Measurements from ENCODE around the gene BRINP2.

BRINP2 gene

GRCh38 chr1:177219554-177220458 is 49.0 kb downstream of the BRINP2 start:
- in situ Hi-C loops (cut with MboI; ENCODE audit: low sequenced_read_pairs): no loop called here

GRCh38 chr1:177223359-177223758 is 52.6 kb downstream of the BRINP2 start:
- in situ Hi-C loops (cut with MboI; ENCODE audit: low sequenced_read_pairs): no loop called here

GRCh38 chr1:177227978-177228692 is 57.4 kb downstream of the BRINP2 start:
- in situ Hi-C loops (cut with MboI; ENCODE audit: low sequenced_read_pairs): no loop called here

DNA sequence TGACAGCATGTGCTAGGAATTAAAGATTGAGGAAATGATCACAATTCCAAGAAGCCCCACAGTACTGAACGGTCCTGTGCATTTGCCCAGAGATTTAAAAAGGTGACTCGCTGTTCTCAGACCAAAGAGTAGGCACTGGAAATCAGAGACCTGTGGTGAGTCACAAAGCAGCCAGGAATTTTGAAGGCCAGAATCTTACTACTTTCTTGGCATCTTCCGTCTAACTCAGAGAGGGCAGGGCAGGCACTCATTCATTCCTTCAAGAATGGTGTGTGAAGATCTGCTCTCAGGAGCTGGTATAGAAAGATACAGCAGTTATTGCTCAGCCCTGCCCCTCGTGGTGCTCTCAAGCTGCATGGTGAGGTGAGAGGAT is 57.9 kb downstream of the BRINP2 start:
- in situ Hi-C loops (cut with MboI; ENCODE audit: low sequenced_read_pairs): no loop called here

DNA sequence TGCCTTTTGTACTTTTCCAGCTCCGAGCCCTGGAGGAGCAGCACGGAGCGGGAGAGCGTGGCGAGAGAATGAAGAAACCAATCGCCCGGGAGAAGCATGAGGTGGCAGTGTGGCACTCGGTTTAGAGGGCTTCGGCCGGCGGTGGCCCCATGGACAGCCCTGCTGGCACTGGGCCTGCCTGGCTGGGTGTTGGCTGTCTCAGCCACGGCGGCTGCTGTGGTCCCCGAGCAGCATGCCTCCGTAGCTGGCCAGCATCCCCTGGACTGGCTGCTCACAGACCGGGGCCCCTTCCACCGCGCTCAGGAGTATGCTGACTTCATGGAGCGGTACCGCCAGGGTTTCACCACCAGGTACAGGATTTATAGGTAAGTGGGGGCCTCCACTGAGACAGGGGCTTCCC is 59.0 kb downstream of the BRINP2 start:
- in situ Hi-C loops (cut with MboI; ENCODE audit: low sequenced_read_pairs): no loop called here

DNA sequence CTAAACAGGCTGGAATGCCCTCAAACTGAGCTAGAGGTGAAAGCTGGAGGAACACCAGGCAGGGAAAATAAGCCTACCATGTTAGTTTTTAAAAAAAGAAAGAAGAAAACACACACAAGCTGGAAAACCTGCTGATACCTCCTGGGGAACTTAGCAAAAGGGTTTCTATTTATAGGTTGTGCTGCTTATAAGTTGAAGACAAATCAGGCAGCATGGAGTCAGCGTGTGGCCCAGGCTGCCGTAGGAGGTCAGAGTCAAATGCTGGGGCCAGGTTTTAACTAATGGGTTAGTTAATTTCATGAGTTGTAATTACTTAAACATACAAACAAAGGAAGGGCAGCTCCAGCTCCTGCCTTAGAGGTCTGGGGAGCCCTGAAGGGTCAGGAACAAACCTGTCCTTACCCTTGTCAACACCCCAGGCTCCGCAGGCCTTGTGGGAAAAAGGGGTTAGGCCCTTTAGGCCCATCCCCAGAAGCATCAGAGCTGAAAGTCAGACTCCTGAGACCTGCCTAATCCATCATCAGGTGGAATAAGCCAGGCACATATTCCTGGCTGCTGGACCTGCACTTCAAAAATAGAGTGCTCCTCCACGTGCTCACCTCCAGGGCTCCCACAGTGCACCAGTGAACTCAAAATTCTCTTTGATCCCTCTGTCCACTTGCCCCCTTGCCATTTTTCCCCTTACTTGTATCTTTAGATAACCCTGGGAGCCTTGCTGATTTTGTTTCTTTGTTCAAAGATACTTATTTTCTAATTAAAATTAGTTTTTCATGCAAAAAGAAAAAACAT is 59.7 kb downstream of the BRINP2 start:
- in situ Hi-C loops (cut with MboI; ENCODE audit: low sequenced_read_pairs): no loop called here

DNA sequence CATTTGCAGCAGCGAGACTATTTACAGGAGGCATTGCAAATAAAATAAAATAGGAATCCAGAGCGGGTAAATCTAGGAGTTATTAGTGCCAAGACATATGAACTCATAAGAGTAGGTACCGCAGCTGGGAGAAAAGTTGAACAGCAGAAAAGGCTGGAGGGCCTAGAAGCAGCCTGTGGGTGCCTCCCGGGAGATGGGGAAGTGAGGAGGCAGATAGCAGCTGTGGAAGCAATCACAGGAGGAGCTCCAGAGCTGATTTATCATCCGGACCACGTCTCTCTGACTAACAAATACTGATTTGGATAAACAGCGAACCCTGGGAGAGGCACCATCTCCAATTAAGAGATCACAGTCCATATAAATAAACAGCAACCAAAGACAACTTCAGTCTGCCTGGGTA is 64.6 kb downstream of the BRINP2 start:
- in situ Hi-C loops (cut with MboI; ENCODE audit: low sequenced_read_pairs): no loop called here

- in situ Hi-C loops (cut with MboI; ENCODE audit: low sequenced_read_pairs): no loop called here
These were observed 66.2 kb downstream of the BRINP2 start for GRCh38 chr1:177236962-177237361.

DNA sequence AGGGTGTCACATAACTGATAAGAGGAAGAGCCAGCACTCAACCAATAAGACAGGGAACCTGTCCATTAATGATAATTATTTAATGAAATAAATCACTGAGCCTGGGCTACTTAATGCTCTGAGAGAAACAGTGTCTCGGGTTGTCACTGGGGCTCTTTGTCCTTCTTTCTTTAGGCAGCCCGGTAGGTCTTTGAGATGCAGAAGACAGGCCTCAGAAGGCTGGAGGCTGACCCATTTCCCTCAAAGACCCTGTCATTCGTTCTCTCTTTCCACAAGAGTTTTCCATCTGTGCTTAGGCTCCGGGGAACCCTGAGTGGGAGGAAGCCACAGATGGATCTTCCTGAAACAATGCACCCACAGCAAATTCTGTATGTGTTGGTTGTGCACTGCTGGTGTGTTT is 68.2 kb downstream of the BRINP2 start:
- in situ Hi-C loops (cut with MboI; ENCODE audit: low sequenced_read_pairs): no loop called here

GRCh38 chr1:177239792-177240191 is 69.0 kb downstream of the BRINP2 start:
- in situ Hi-C loops (cut with MboI; ENCODE audit: low sequenced_read_pairs): no loop called here

DNA sequence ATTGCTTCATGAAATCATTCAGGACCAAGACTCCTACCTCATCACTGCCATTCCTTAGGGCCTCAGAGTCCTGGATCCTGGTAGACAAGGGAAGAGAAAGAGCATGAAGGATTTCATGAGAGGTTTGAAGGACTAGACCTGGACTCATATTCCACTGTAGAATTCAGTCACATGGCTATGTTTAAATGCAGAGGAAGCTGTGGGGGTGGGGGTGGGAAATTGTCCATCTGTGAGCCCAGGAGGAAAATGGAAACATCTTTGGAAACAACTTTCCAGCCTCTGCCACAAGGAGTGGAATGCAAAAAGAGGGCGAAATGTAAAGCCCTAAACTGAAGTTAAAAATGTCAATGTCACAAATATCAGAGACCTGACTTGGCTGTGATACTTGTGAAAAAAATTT is 73.0 kb downstream of the BRINP2 start:
- in situ Hi-C loops (cut with MboI; ENCODE audit: low sequenced_read_pairs): no loop called here

DNA sequence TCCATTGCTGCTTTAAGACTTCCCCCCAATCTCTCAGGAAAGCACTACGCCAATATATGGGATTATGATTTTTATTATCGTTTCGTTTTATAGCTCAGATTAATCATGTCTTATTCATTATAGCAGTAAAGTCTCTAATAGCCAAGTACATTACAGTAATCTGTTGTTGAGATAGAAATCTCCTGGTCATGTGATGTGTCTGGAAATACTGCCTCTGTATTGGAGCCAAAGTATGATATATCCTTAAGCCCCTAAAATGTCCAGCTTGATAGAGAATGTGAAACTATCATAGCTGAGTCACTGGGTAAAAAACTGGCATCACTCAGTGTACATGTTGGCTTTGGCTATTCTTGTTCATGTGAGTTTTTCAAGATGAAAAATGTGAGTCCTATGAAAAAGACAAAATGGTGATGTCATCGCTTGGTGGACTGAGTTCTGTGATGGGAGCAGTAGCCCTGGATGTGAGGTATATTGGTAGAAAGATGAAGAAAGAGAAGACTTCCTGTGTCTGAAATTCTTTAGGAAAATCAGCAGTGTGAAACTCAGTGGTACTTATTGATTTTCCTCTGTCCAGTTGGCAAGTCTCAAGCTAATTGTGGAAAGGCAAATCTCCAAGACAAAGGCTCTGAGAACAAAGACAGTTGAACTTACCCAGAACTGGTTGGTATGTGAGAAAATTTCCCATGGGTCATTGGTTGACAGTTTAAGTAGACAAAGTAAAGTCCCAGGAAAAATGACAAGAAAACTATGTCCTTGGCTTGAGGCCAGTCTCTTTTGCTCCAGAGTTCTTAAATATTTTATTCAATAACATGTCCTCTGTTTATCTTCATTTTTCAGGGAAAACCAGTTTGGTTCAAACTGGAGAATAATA is 76.2 kb downstream of the BRINP2 start:
- in situ Hi-C loops (cut with MboI; ENCODE audit: low sequenced_read_pairs): no loop called here

GRCh38 chr1:177247623-177248176 is 76.9 kb downstream of the BRINP2 start:
- in situ Hi-C loops (cut with MboI; ENCODE audit: low sequenced_read_pairs): no loop called here

DNA sequence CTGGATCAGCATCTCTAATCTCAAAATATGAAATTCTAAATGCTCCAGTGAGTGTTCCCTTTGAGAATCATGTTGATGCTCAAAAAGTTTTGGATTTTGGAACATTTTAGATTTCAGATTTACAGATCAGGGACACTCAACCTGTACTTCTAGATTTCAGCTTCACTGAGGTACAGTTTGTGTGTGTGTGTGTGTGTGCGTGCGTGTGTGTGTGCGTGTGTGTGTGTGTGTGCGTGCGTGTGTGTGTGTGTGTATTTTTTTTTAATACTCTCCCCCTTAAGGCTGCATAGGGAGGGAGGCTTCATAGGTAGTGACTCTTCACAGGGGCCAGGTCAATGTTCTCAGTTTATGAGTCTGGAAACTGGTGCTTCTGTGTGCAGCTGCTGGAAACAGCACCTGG is 77.5 kb downstream of the BRINP2 start:
- in situ Hi-C loops (cut with MboI; ENCODE audit: low sequenced_read_pairs): no loop called here

DNA sequence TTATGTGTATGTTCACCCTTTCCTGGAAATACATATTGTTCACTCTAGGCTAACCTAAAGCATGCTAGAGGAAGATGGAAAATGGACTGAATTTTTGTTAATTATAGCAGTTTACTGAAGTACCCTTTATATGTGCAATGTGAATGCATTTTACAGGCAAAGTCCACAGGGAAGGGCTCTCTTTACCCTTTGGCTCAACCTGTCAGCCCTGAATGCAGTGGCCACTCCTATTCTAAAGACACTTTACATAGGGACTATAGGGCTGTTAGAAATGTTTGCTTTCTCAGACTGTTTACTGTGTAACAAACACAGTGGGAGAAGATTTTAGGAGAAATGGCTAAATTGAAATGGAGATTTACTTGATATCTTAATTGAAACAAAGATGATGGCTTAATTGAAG is 78.5 kb downstream of the BRINP2 start:
- in situ Hi-C loops (cut with MboI; ENCODE audit: low sequenced_read_pairs): no loop called here

- in situ Hi-C loops (cut with MboI; ENCODE audit: low sequenced_read_pairs): no loop called here
These were observed 82.1 kb downstream of the BRINP2 start for GRCh38 chr1:177252877-177253276.

DNA sequence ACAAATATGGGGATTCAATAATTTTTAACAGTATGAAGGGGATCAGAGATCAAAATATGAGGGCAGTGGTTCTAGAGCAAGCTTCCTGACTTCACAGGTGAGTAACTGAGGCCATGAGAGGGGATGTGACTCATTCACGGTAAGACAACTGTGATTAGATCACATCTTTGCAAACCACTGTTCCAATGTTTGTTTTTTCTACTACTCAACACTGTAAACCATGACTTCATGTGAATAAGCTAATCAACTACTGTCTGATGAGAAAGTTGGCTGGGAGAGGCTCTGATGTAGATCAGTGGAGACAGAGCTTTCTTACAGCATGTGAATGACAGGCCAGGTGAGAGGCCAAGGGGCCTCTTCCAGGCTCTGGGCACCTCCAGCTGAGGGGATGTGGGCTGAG is 84.7 kb downstream of the BRINP2 start:
- in situ Hi-C loops (cut with MboI; ENCODE audit: low sequenced_read_pairs): no loop called here

DNA sequence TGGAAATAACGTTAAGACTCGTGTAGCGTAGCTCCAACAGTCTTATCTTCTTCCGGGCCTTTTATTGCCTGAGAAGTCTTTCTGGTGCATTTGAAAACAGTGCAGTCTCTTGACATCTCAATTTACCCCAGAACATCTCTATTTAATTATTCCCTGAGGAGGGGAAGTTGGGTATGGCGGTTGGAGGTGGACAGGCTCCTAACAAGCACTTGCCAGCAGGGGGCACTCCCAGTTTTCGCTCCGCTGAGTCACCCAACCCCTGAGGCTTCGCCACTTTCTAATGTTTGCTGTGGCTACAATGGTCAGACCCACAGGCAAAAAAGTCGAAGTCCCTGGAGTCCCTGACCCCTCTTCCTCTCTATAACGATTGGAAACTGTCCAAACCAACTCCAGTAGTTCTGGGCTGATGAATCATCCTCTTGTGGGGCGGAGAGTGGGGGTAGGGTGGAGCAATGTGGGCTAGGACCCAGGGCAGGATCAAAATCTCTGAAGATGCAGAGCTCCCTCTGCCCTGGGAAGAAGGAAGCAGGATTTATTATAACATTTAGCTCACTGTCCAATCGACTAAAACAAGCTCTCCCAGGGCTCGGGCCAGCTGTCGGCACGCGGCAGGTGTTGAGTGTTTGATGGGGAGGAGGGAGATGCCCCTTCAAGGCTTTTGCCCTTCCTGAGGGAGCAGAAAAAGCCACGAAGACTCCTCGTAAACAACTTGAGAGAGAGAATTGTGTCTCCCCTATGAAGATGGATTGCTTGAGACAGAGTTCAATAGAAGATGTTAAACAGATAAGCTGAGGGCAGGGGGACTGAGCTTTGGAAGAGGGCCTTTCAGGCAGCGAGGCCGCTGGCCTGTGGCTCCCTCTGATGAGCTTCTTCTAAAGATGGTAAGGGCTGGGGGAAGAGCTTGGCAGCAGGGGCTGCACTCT is 85.7 kb downstream of the BRINP2 start:
- in situ Hi-C loops (cut with MboI; ENCODE audit: low sequenced_read_pairs): no loop called here

DNA sequence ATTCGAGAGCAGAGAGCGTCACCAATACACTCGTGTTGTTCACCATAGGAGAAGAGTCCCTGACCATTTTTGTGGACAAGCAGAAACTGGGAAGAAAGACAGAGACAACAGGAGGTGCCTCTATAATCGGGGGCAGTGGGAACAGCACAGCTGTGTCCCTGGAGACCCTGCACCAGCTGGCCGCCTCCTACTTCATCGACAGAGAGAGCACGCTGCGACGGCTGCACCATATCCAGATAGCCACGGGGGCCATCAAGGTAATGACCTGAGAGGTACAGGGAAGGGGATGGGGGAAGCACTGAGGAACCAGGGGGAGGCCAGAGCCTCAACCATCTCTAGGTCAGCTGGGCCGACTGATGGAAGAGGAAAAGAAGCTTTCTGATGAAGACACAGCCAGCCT is 86.4 kb downstream of the BRINP2 start:
- in situ Hi-C loops (cut with MboI; ENCODE audit: low sequenced_read_pairs): no loop called here

Data from HL-60/S4 treated with retinoic acid at 250 ng/mL for 4 days and 3 days (cell line).